Tibial nerve (tissue), 3 donors: ENCODE results near the gene USP32.

Experiments
- POLR2A ChIP-seq, 2 donors: fragments of 450-650 bp; IDR thresholded peaks; one replicate each; pipeline ENCODE4 v1.6.1; 2017; ENCODE audit warnings: antibody characterized with exemption in 2 of 2, mild to moderate bottlenecking in 2 of 2, moderate library complexity in 2 of 2
- TF ChIP-seq, protein P1 (sequence below), 5 experiments: fragments of 200-600 bp in 3 of 5; fragments of 450-650 bp in 2 of 5; sonication (generic) in 3 of 5; IDR thresholded peaks; one replicate each; pipeline ENCODE4 v1.5.1; 2016 to 2019; ENCODE audit warnings: antibody characterized with exemption in 5 of 5, mild to moderate bottlenecking in 3 of 5, moderate library complexity in 2 of 5

DNA sequence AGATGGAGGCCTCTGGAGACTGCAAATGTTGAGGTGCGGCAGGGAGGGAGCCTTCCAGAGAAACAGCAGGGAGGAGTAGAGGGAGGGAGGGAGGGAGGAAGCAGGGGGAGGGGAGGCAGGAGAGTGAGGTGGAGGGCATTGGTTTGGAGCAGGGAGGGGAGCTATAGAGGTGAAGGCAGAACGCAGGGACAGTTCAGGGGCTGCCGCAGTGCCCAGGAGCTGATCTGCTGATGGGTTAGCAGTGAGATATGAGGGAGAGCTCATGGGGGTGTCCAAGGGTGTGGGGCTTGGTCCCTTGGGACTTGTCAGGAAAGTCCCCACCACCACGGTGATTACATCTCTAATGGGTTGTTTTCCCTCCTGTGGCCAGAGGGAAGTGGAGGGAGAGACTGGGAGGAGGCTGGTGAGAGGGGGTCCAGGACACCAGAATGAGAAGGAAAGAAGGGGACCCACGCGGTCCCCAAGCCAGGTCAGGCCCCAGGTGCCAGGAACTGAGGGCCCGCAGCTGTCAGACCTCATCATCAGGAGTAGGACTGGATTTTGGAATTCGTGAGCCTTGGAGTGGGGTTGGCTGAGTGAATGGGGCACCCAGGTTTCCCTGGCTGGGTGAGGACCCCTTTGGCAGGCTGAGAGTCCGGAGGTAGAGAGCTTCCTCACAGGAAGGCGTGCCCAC, 231.0 kb downstream of the USP32 start:
- TF ChIP-seq, protein P1, sequence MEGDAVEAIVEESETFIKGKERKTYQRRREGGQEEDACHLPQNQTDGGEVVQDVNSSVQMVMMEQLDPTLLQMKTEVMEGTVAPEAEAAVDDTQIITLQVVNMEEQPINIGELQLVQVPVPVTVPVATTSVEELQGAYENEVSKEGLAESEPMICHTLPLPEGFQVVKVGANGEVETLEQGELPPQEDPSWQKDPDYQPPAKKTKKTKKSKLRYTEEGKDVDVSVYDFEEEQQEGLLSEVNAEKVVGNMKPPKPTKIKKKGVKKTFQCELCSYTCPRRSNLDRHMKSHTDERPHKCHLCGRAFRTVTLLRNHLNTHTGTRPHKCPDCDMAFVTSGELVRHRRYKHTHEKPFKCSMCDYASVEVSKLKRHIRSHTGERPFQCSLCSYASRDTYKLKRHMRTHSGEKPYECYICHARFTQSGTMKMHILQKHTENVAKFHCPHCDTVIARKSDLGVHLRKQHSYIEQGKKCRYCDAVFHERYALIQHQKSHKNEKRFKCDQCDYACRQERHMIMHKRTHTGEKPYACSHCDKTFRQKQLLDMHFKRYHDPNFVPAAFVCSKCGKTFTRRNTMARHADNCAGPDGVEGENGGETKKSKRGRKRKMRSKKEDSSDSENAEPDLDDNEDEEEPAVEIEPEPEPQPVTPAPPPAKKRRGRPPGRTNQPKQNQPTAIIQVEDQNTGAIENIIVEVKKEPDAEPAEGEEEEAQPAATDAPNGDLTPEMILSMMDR (IDR thresholded peaks at IDR 0.05): no peak
- no peak for TF ChIP-seq POLR2A (IDR thresholded peaks at IDR 0.05)
